Activated B cell treated with CpG ODN at 0.5 μM for 24 hours (primary cell): ENCODE data around the gene PPIF. TPM values are rescaled to one million over a fixed set of nuclear protein-coding genes. Genes with fewer than 3 reads are reported as not detected.

Experiments
- ATAC-seq: fragments of 200-7000 bp; cut with Tn5 transposase; one replicate; pipeline ENCODE4 v1.10.0; 2021; ENCODE audit warnings: low read depth, mild to moderate bottlenecking, moderate library complexity
- CTCF ChIA-PET: fragments of 350-600 bp; sonication (Branson Sonifier 250); formaldehyde crosslinking; loops from one replicate; lab custom pipeline; 2021; ENCODE audit warnings: antibody characterized with exemption; lab: Charles Lee
- POLR2A ChIA-PET: fragments of 350-600 bp; sonication (Branson Sonifier 250); formaldehyde crosslinking; loops from one replicate; lab custom pipeline; 2021; ENCODE audit warnings: antibody characterized with exemption; lab: Charles Lee
- DNase-seq: peaks from one replicate; pipeline ENCODE4 v3.0.0; 2022
- H3K27ac Mint-ChIP-seq: one replicate; pipeline ENCODE4 v1.8.0; 2020; ENCODE audit warnings: mixed read lengths
- H3K27me3 Mint-ChIP-seq: one replicate; pipeline ENCODE4 v1.8.0; 2021; ENCODE audit warnings: mixed read lengths
- H3K36me3 Mint-ChIP-seq: one replicate; pipeline ENCODE4 v1.8.0; 2021; ENCODE audit warnings: low read depth, mixed read lengths
- H3K4me1 Mint-ChIP-seq: one replicate; pipeline ENCODE4 v1.8.0; 2021; ENCODE audit warnings: mixed read lengths
- H3K4me3 Mint-ChIP-seq: one replicate; pipeline ENCODE4 v1.8.0; 2020; ENCODE audit warnings: mild to moderate bottlenecking, mixed read lengths
- H3K9me3 Mint-ChIP-seq: one replicate; pipeline ENCODE4 v1.8.0; 2020; ENCODE audit warnings: mixed read lengths
- CTCF ChIP-seq: fragments of 200-600 bp; IDR thresholded peaks from one replicate; pipeline ENCODE4 v1.8.0; 2022; ENCODE audit warnings: antibody characterized with exemption, mild to moderate bottlenecking
- intact Hi-C: fragments of 100-400 bp; cut with micrococcal nuclease; formaldehyde crosslinking; loops from one replicate; pipeline ENCODE4 v1.15.1; 2024
- total RNA-seq: library from RNA; stranded (reverse); gene quantifications from 2 replicates; pipeline ENCODE4 v1.2.3, GENCODE V29; 2022

The PPIF gene
- total RNA-seq, 1 donor from 2014 or later, result 72.5 TPM

- Mint-ChIP-seq H3K27ac (no peak overlapping the region), H3K9me3 (no peaks in the 10 kb centered on the region), H3K4me3 (no peak overlapping the region), H3K36me3 (no peaks in the 10 kb centered on the region), H3K27me3 (no peaks in the 10 kb centered on the region), H3K4me1 (no peaks in the 10 kb centered on the region)
- ATAC-seq (no peak), DNase-seq (peak; percentile 7)
- ChIA-PET POLR2A (no interaction called here), CTCF (no interaction called here)
- TF ChIP-seq CTCF, result no peak
- intact Hi-C loops, result no loop called here
Measured at GRCh38 chr10:79382491-79382941, 35.2 kb downstream of the PPIF start.

GRCh38 chr10:79383974-79384606 is 36.8 kb downstream of the PPIF start:
- ChIA-PET CTCF (no interaction called here), POLR2A (no interaction called here)
- Mint-ChIP-seq H3K4me3 (no peak overlapping the region), H3K9me3 (no peaks in the 10 kb centered on the region), H3K27me3 (no peaks in the 10 kb centered on the region), H3K36me3 (no peaks in the 10 kb centered on the region), H3K27ac (no peak overlapping the region), H3K4me1 (peaks cover 9% of the 10 kb centered on the region)
- no peak for ATAC-seq
- intact Hi-C loops, result no loop called here
- TF ChIP-seq CTCF, result no peak
- peak; percentile 4 for DNase-seq

- intact Hi-C loops, result no loop called here
- no peak for TF ChIP-seq CTCF
- Mint-ChIP-seq H3K27me3 (no peaks in the 10 kb centered on the region), H3K4me1 (peaks cover 11% of the 10 kb centered on the region), H3K4me3 (no peak overlapping the region), H3K36me3 (no peaks in the 10 kb centered on the region), H3K27ac (no peak overlapping the region), H3K9me3 (no peaks in the 10 kb centered on the region)
- POLR2A ChIA-PET, result no interaction called here
- CTCF ChIA-PET, result no interaction called here
- DNase-seq (peak; percentile 7), ATAC-seq (no peak)
Measured at GRCh38 chr10:79384773-79385391, 37.6 kb downstream of the PPIF start.

- DNase-seq (no peak), ATAC-seq (no peak)
- intact Hi-C loops, result no loop called here
- H3K27me3 Mint-ChIP-seq, result no peaks in the 10 kb centered on the region
- H3K4me3 Mint-ChIP-seq, result no peak overlapping the region
- no peaks in the 10 kb centered on the region for H3K36me3 Mint-ChIP-seq
- H3K9me3 Mint-ChIP-seq, result no peaks in the 10 kb centered on the region
- peaks cover 14% of the 10 kb centered on the region for H3K4me1 Mint-ChIP-seq
- POLR2A ChIA-PET, result no interaction called here
- H3K27ac Mint-ChIP-seq, result no peak overlapping the region
- no peak for TF ChIP-seq CTCF
- CTCF ChIA-PET, result no interaction called here
Measured at GRCh38 chr10:79385392-79385795, 38.1 kb downstream of the PPIF start.

- H3K27me3 Mint-ChIP-seq, result no peaks in the 10 kb centered on the region
- ATAC-seq (no peak), DNase-seq (peak; percentile 12)
- no peak overlapping the region for H3K27ac Mint-ChIP-seq
- no peaks in the 10 kb centered on the region for H3K9me3 Mint-ChIP-seq
- no peak overlapping the region for H3K4me3 Mint-ChIP-seq
- TF ChIP-seq CTCF, result no peak
- H3K36me3 Mint-ChIP-seq, result no peaks in the 10 kb centered on the region
- peaks cover 17% of the 10 kb centered on the region for H3K4me1 Mint-ChIP-seq
- ChIA-PET POLR2A (no interaction called here), CTCF (no interaction called here)
- intact Hi-C loops, result no loop called here
Measured at GRCh38 chr10:79385804-79386531, 38.7 kb downstream of the PPIF start.
